GM10847 (cell line): ENCODE measurements around the gene AMBRA1.

Source experiments
- POLR2A ChIP-seq: IDR thresholded peaks from 2 replicates; pipeline ENCODE4 v1.6.1; 2011; ENCODE audit not compliant: insufficient read length; ENCODE audit errors: extremely low read depth

AMBRA1 gene

GRCh38 chr11:46413760-46414465, 179.9 kb downstream of the AMBRA1 start:
- no peak for TF ChIP-seq POLR2A

- no peak for TF ChIP-seq POLR2A
Observed at GRCh38 chr11:46410021-46410420, 183.8 kb downstream of the AMBRA1 start.

- TF ChIP-seq POLR2A, result no peak
Observed at GRCh38 chr11:46408407-46408986, 185.3 kb downstream of the AMBRA1 start.

- no peak for TF ChIP-seq POLR2A
Observed at GRCh38 chr11:46407635-46408034, 186.2 kb downstream of the AMBRA1 start.

- TF ChIP-seq POLR2A, result no peak
Observed at GRCh38 chr11:46404476-46405017, 189.3 kb downstream of the AMBRA1 start.

- TF ChIP-seq POLR2A, result no peak
Observed at GRCh38 chr11:46402957-46403902, 190.6 kb downstream of the AMBRA1 start.

GRCh38 chr11:46397526-46397925, 196.3 kb downstream of the AMBRA1 start:
- TF ChIP-seq POLR2A, result no peak

GRCh38 chr11:46393759-46394158, 200.1 kb downstream of the AMBRA1 start:
- no peak for TF ChIP-seq POLR2A

GRCh38 chr11:46393231-46393616, 200.6 kb downstream of the AMBRA1 start:
- TF ChIP-seq POLR2A, result no peak

- no peak for TF ChIP-seq POLR2A
Observed at GRCh38 chr11:46392421-46393230, 201.2 kb downstream of the AMBRA1 start.

- TF ChIP-seq POLR2A, result no peak
Observed at GRCh38 chr11:46391578-46392420, 202.0 kb downstream of the AMBRA1 start, which contains the start of gene CHRM4. TSS of gene CHRM4 (minus strand) at chr11:46391776. CDS start at chr11:46386557, 5,219 bp downstream.

GRCh38 chr11:46391186-46391577, 202.6 kb downstream of the AMBRA1 start:
- no peak for TF ChIP-seq POLR2A

GRCh38 chr11:46390331-46391171, 203.3 kb downstream of the AMBRA1 start:
- no peak for TF ChIP-seq POLR2A
